M059J (cell line): Measurements from ENCODE around the gene F2RL2. TPM values are rescaled to one million over a fixed set of nuclear protein-coding genes. Genes with fewer than 3 reads are reported as not detected.

Experiments
- DNase-seq: peaks from one replicate; pipeline ENCODE4 v3.0.0-alpha.2; 2012; ENCODE audit warnings: low read depth
- total RNA-seq: library from RNA; depleted of rRNA; stranded (reverse); fragments of >200 nt; shearing (Covaris generic); gene quantifications from 2 replicates; pipeline ENCODE4 v1.2.3, GENCODE V29; 2014; rRNA removed

F2RL2 gene
- total RNA-seq, 1 experiment from 2014 or later = 5.2 TPM

- no peak for DNase-seq
Observed at GRCh38 chr5:76583163-76584047, 39.8 kb downstream of the F2RL2 start.

- DNase-seq = peak; percentile 46
Observed at GRCh38 chr5:76582230-76583162, 40.7 kb downstream of the F2RL2 start.

DNA sequence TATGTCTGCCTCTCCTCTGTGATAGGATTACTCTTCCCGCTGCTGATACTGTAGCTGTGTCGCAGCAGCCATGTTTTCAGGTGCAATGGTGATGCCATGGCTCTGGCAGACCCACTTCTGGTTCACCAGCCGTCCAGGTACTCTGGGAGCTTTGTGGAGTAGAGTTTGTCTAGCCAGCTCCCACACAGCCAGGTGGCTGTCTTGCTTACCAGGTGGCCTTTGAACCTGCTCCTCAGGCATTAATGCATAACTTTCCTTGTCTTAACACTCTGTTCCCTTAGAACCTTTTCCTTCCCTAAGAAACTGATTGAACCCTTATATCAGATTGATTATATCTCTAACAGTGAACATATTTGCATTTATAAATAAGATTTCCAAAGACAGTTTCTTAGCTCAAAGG, 42.2 kb downstream of the F2RL2 start:
- no peak for DNase-seq

DNA sequence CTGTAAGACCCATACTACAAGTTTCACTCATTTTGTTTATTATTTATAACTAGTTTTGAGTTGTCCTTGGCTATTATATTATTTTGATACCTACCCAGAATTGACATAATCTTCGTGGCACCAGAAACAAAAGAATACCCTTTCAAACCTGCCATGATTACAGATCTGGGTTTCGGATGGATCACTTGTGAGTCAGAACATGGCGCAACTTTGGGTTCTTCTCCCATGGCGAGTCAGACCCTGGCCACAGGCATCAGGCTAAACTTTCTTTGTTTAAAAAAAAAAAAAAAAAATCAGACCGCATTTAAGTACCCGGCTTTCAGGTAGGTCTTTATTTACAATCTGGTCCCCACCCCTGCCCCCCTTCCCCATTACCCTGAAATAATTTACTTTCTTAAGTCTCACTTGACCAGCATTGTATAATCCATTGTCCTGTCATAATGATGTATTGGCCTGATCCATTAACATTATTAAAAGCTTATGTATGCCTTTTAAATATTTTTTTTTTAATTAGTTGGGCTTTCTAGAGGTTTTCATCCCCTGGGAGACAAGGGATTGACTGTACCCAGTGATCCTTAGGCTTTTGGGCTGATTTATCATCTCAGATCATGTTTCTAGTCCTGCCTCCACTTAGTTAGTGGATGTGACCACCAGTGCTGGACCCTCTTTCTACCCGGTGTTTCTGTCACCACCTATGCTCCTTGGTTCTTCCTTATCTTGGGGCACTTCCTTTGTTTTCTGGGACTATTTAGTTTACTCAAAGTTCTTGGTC, 43.9 kb downstream of the F2RL2 start:
- peak; percentile 43 for DNase-seq

GRCh38 chr5:76576996-76577395, 46.2 kb downstream of the F2RL2 start:
- DNase-seq = no peak

- DNase-seq = no peak
Observed at GRCh38 chr5:76576450-76576849, 46.8 kb downstream of the F2RL2 start.

DNA sequence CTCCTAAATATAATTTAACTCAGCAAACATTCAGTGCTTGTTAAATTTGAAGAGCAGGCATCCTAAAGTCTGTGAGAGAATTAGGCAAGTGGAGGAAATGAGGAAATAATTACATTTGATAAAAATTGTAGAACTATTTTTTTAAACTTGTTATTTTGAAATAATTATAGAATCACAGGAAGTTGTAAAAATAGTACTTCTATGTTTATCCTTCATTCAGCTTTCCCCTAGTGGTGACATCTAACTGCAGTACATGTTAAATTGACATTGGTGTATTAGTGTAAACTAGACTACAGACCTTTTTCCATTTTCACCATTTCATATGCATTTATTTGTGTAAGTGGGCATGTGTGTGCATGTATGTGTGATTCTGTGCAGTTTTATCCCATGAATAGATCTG, 51.6 kb downstream of the F2RL2 start:
- no peak for DNase-seq

GRCh38 chr5:76570153-76570552, 53.0 kb downstream of the F2RL2 start:
- no peak for DNase-seq

Other genes starting within 250 kb of the F2RL2 start
- gene IQGAP2, start 220.1 kb downstream of the F2RL2 start, total RNA-seq = 0.12 and 0.52 TPM in 2 replicates
- 91.4 and 128 TPM in 2 replicates for gene F2R, start 92.7 kb upstream of the F2RL2 start, total RNA-seq
- 118 and 125 TPM in 2 replicates for gene F2RL1, start 195.6 kb upstream of the F2RL2 start, total RNA-seq
- gene S100Z, start 226.6 kb upstream of the F2RL2 start, total RNA-seq = not detected in 2 replicates